Activated naive CD4-positive, alpha-beta T cell treated with anti-CD3 and anti-CD28 coated beads, Interleukin-2, amount 10 ng/mL, durations not matched to agents 7 days and 5 days (primary cell): ENCODE data around the gene CLEC4E.
A peak's percentile ranks its signal among the peaks of the same experiment; 100 is the strongest.
"Not testable (repeated sequence)": the region's sequence is repeated elsewhere in the genome, so short reads cannot be mapped to it uniquely, and the experiment has no call there.

Experiments used
- CTCF ChIA-PET: fragments of 350-600 bp; sonication (Branson Sonifier 250); formaldehyde crosslinking; loops from one replicate; lab custom pipeline; 2021; ENCODE audit warnings: antibody characterized with exemption; lab: Charles Lee
- DNase-seq: peaks from one replicate; pipeline ENCODE4 v3.0.0-alpha.2; 2020
- H3K27ac Mint-ChIP-seq: one replicate; pipeline ENCODE4 v1.8.0; 2021; ENCODE audit warnings: mild to moderate bottlenecking, moderate library complexity, mixed read lengths
- H3K27me3 Mint-ChIP-seq: one replicate; pipeline ENCODE4 v1.8.0; 2021; ENCODE audit warnings: mild to moderate bottlenecking, mixed read lengths
- H3K36me3 Mint-ChIP-seq: one replicate; pipeline ENCODE4 v1.8.0; 2021; ENCODE audit warnings: mixed read lengths
- H3K4me1 Mint-ChIP-seq: one replicate; pipeline ENCODE4 v1.8.0; 2021; ENCODE audit warnings: mixed read lengths
- H3K4me3 Mint-ChIP-seq: one replicate; pipeline ENCODE4 v1.8.0; 2021; ENCODE audit warnings: mild to moderate bottlenecking, moderate library complexity, mixed read lengths
- H3K9me3 Mint-ChIP-seq: one replicate; pipeline ENCODE4 v1.8.0; 2021; ENCODE audit warnings: mixed read lengths

CLEC4E gene

GRCh38 chr12:8556531-8557097 is 15.9 kb upstream of the CLEC4E start:
- Mint-ChIP-seq H3K4me3 (no peak overlapping the region), H3K27ac (no peak overlapping the region), H3K36me3 (no peaks in the 10 kb centered on the region), H3K4me1 (no peaks in the 10 kb centered on the region), H3K27me3 (peaks cover 8% of the 10 kb centered on the region), H3K9me3 (no peaks in the 10 kb centered on the region)
- DNase-seq = no peak
- CTCF ChIA-PET = no interaction called here

GRCh38 chr12:8554451-8555195 is 13.9 kb upstream of the CLEC4E start:
- DNase-seq = no peak
- H3K27ac Mint-ChIP-seq = no peak overlapping the region
- CTCF ChIA-PET = no interaction called here
- H3K4me1 Mint-ChIP-seq = no peaks in the 10 kb centered on the region
- H3K27me3 Mint-ChIP-seq = peaks cover 12% of the 10 kb centered on the region
- H3K9me3 Mint-ChIP-seq = no peaks in the 10 kb centered on the region
- no peak overlapping the region for H3K4me3 Mint-ChIP-seq
- H3K36me3 Mint-ChIP-seq = no peaks in the 10 kb centered on the region

- Mint-ChIP-seq H3K9me3 (no peaks in the 10 kb centered on the region), H3K27ac (no peak overlapping the region), H3K4me1 (no peaks in the 10 kb centered on the region), H3K4me3 (no peak overlapping the region), H3K36me3 (no peaks in the 10 kb centered on the region), H3K27me3 (peaks cover 12% of the 10 kb centered on the region)
- CTCF ChIA-PET = interaction anchor here (0.9 kb wide), 1 partner anchor 9 kb away, joined by 3 read pairs; no protein-coding TSS in a partner anchor
- no peak for DNase-seq
Observed at GRCh38 chr12:8553088-8553627, 12.5 kb upstream of the CLEC4E start.

DNA sequence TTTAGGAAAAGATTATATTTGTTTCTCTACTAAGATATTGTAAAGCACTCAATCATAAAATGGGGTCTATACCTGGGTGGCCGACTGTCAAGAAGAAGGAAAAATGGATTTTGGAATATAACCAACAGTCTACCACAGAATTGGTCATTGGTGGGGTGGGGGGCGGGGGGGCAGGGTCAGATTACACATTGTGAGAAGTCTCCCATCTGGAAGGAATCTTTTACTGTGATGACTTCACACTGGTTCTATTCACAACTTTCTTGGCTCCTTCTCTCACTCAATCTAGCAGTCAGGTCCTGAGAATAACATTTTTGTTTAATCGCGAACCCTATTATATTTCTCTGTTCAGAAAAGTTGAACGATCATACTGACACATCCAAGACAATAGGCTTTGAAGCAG is 8.7 kb upstream of the CLEC4E start:
- Mint-ChIP-seq H3K36me3 (no peaks in the 10 kb centered on the region), H3K9me3 (no peaks in the 10 kb centered on the region), H3K27me3 (peaks cover 3% of the 10 kb centered on the region), H3K4me3 (no peak overlapping the region), H3K27ac (no peak overlapping the region), H3K4me1 (peaks cover 3% of the 10 kb centered on the region)
- DNase-seq = no peak
- CTCF ChIA-PET = interaction anchor here (1.1 kb wide), 1 partner anchor 60 kb away, joined by 3 read pairs; no protein-coding TSS in a partner anchor

- CTCF ChIA-PET = interaction anchor here (1.1 to 1.3 kb wide), 3 partner anchors 27 to 96 kb away, joined by 3 to 4 read pairs (median 3); no protein-coding TSS in a partner anchor
- H3K36me3 Mint-ChIP-seq = no peaks in the 10 kb centered on the region
- DNase-seq = no peak
Observed at GRCh38 chr12:8548192-8548591, 7.5 kb upstream of the CLEC4E start.

DNA sequence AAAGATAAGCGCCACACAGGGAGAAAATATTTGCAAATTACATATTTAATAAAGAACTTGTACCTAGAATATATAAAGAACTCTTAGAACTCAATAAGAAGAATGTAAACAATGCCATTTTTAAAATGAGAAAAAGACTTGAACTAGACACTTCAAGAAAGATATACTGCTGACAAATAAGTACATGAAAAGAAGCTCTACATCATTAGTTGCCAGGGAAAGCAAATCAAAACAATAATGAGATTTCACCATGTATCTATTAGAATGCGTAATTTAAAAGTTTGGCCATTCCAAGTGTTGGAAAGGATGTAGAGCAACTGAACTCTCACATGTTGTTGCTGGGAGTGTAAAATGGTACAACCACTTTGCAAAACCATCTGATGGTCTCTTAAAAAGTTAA is 6.9 kb upstream of the CLEC4E start:
- peaks cover 3% of the 10 kb centered on the region for H3K4me1 Mint-ChIP-seq
- no peaks in the 10 kb centered on the region for H3K36me3 Mint-ChIP-seq
- no peak for DNase-seq
- H3K9me3 Mint-ChIP-seq = no peaks in the 10 kb centered on the region
- no peak overlapping the region for H3K27ac Mint-ChIP-seq
- no peak overlapping the region for H3K4me3 Mint-ChIP-seq
- CTCF ChIA-PET = interaction anchor here (0.7 to 1.3 kb wide), 4 partner anchors 26 to 110 kb away, joined by 3 to 4 read pairs (median 4); no protein-coding TSS in a partner anchor
- H3K27me3 Mint-ChIP-seq = peaks cover 3% of the 10 kb centered on the region

More at GRCh38 chr12:8548192-8548591, 7.5 kb upstream of the CLEC4E start:
- Mint-ChIP-seq H3K4me3 (no peak overlapping the region), H3K27ac (no peak overlapping the region), H3K9me3 (no peaks in the 10 kb centered on the region), H3K27me3 (peaks cover 3% of the 10 kb centered on the region), H3K4me1 (peaks cover 3% of the 10 kb centered on the region)

DNA sequence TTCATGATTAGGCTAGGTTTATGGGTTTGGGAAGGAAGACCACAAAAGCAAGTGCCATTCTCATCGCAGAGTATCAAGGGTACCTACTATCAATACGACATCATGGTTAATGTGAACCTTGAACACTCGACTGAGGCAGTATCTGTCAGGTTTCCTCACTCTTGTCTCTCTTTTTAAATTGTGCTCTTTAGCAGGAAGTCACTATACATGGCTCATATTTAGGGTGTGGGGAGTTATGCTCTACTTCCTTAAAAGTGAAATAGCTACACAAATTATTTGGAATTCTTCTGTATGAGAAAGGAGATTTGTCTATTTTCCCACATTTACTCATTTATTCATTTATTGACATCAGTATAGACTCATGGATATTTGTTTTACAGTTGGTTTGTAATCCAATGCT is 5.9 kb upstream of the CLEC4E start:
- peaks cover 11% of the 10 kb centered on the region for H3K27me3 Mint-ChIP-seq
- H3K4me1 Mint-ChIP-seq = peaks cover 5% of the 10 kb centered on the region
- H3K9me3 Mint-ChIP-seq = no peaks in the 10 kb centered on the region
- no peak overlapping the region for H3K27ac Mint-ChIP-seq
- DNase-seq = no peak
- no peak overlapping the region for H3K4me3 Mint-ChIP-seq
- H3K36me3 Mint-ChIP-seq = no peaks in the 10 kb centered on the region
- CTCF ChIA-PET = interaction anchor here (0.6 to 1.2 kb wide), 2 partner anchors 63 to 111 kb away, joined by 3 to 4 read pairs; no protein-coding TSS in a partner anchor

DNA sequence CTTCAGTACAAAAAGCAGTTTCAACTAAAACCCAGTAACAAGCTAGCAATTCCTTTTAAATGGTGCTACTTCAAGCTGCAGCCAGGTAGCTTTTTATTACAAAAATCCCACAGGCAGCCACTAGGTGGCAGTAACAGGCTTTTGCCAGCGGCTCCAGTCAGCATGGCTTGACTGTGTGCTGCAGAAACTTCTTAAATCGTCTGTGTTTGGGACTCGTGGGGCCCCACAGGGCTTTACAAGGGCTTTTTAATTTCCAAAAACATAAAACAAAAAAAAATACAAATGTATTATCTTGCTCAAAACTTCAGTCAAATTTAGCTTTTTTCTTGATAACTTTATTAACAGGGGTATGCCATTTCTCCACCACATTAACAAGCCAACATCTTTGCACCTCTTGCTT is 3.6 kb upstream of the CLEC4E start:
- H3K27ac Mint-ChIP-seq = no peak overlapping the region
- CTCF ChIA-PET = interaction anchor here (0.6 to 2.6 kb wide), 30 partner anchors 8 to 505 kb away, joined by 3 to 29 read pairs (median 4); partner anchors contain the start of gene AICDA
- no peaks in the 10 kb centered on the region for H3K9me3 Mint-ChIP-seq
- peaks cover 10% of the 10 kb centered on the region for H3K4me1 Mint-ChIP-seq
- H3K36me3 Mint-ChIP-seq = no peaks in the 10 kb centered on the region
- peak; percentile 85 for DNase-seq
- no peak overlapping the region for H3K4me3 Mint-ChIP-seq
- H3K27me3 Mint-ChIP-seq = peaks cover 30% of the 10 kb centered on the region

GRCh38 chr12:8541562-8541961 is 857 bp upstream of the CLEC4E start:
- no peak overlapping the region for H3K27ac Mint-ChIP-seq
- peaks cover 10% of the 10 kb centered on the region for H3K4me1 Mint-ChIP-seq
- DNase-seq = no peak
- no peaks in the 10 kb centered on the region for H3K9me3 Mint-ChIP-seq
- peaks cover 38% of the 10 kb centered on the region for H3K27me3 Mint-ChIP-seq
- no peak overlapping the region for H3K4me3 Mint-ChIP-seq
- CTCF ChIA-PET = interaction anchor here (0.6 to 1.5 kb wide), 2 partner anchors 19 to 508 kb away, joined by 4 to 5 read pairs; no protein-coding TSS in a partner anchor
- H3K36me3 Mint-ChIP-seq = no peaks in the 10 kb centered on the region

GRCh38 chr12:8537820-8538219 is 2.9 kb downstream of the CLEC4E start:
- H3K27me3 Mint-ChIP-seq = peaks cover 52% of the 10 kb centered on the region
- H3K27ac Mint-ChIP-seq, H3K4me1 Mint-ChIP-seq, H3K9me3 Mint-ChIP-seq, CTCF ChIA-PET, H3K36me3 Mint-ChIP-seq, H3K4me3 Mint-ChIP-seq, DNase-seq: not testable (repeated sequence)

DNA sequence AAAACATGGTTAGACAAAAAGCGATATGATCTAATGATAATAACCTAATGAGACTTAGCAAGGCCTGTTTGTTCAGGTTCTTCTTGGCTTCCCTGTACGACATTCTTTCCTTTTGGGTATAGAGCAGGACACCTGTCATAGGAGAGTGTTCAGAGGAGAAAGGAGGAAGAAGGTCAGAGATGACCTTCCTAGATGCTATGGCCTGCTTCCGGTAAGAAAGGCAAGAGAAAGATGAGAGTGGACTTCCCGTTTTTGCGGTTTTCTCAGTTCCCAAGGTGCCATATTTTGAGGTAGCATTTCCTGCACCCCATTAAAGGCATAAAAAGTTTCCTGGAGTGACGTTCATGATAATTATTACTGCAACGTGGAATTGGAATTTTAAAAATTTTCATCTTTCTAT is 8.7 kb downstream of the CLEC4E start:
- no peaks in the 10 kb centered on the region for H3K36me3 Mint-ChIP-seq
- no peak overlapping the region for H3K4me3 Mint-ChIP-seq
- no peaks in the 10 kb centered on the region for H3K9me3 Mint-ChIP-seq
- DNase-seq = no peak
- peaks cover 33% of the 10 kb centered on the region for H3K27me3 Mint-ChIP-seq
- H3K4me1 Mint-ChIP-seq = no peaks in the 10 kb centered on the region
- no peak overlapping the region for H3K27ac Mint-ChIP-seq
- CTCF ChIA-PET = no interaction called here

DNA sequence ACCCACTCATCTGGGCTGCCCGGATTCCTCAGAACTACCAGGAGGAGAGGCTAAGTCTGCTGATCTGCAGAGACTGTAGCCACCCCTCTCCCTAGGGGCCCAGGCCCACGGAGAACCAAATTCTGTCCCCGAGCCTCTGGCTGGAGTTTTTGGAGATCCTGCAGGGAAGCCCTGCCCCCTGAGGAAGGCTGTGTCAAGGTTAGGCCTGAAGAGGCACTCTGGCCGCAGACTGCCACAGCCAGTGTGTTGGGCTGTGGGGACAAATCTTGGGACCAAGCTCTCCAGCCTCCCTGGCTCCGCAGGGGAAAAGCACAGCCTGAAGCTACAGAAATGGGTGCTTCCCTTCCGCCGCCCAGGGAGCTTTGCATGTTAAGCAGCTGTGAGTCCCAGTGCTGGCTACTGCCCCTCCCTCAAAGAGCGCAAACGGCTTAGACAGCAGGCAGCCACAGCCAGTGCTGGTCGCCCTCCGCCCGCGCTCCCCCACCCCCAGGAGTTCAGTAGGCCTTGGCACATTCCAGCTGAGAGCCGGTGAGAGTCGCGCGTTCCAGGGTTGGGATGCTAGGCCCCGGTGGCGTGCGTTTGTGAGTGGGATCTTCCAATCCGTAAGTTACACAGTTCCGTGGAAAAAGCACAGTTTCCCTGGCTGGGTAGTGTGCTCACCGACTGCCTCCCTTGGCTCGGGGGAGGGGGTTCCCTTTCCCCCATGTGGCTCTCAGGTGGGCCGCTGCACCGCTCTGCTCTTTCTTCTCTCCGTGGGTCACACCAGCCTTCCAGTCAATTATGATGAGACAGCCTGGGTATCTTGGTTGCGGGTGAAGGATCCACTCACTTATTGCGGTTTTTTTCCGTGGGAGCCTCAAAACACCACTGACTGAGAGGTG is 13.2 kb downstream of the CLEC4E start:
- H3K4me1 Mint-ChIP-seq = no peaks in the 10 kb centered on the region
- no peaks in the 10 kb centered on the region for H3K36me3 Mint-ChIP-seq
- H3K9me3 Mint-ChIP-seq = peaks cover 6% of the 10 kb centered on the region
- no peak overlapping the region for H3K4me3 Mint-ChIP-seq
- CTCF ChIA-PET = interaction anchor here (0.5 to 3.4 kb wide), 3 partner anchors 12 to 100 kb away, joined by 3 to 13 read pairs (median 3); no protein-coding TSS in a partner anchor
- DNase-seq = no peak
- H3K27ac Mint-ChIP-seq = no peak overlapping the region
- peaks cover 40% of the 10 kb centered on the region for H3K27me3 Mint-ChIP-seq

GRCh38 chr12:8519171-8519570 is 21.5 kb downstream of the CLEC4E start:
- H3K4me3 Mint-ChIP-seq = no peak overlapping the region
- CTCF ChIA-PET = no interaction called here
- H3K4me1 Mint-ChIP-seq = no peaks in the 10 kb centered on the region
- no peak overlapping the region for H3K27ac Mint-ChIP-seq
- H3K9me3 Mint-ChIP-seq = no peaks in the 10 kb centered on the region
- peaks cover 15% of the 10 kb centered on the region for H3K27me3 Mint-ChIP-seq
- no peak for DNase-seq
- H3K36me3 Mint-ChIP-seq = no peaks in the 10 kb centered on the region

DNA sequence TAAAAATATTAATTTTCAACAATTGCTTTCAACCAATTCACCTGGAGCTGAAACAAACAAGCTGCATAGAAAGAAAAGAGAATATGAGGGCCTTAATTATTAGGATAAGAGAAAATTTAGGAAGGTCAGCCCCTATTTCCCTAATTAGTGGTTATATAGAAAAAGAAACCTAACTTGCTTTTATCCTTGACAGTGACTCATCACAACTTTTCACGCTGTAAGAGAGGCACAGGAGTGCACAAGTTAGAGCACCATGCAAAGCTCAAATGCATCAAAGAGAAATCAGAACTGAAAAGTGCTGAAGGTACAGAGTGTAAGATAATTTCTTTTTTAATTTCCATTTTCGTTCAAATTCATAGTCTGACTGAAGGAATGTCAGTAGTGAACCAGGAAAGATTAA is 22.7 kb downstream of the CLEC4E start:
- no peak for DNase-seq
- Mint-ChIP-seq H3K4me1 (no peaks in the 10 kb centered on the region), H3K27ac (no peak overlapping the region), H3K36me3 (no peaks in the 10 kb centered on the region), H3K27me3 (peaks cover 16% of the 10 kb centered on the region), H3K9me3 (no peaks in the 10 kb centered on the region), H3K4me3 (no peak overlapping the region)
- CTCF ChIA-PET = no interaction called here
